HFF-Myc (cell line): ENCODE measurements around the gene CENPP.
"Not testable (repeated sequence)": the region's sequence is repeated elsewhere in the genome, so short reads cannot be mapped to it uniquely, and the experiment has no call there.

Experiments used
- DNase-seq: peaks from one replicate; pipeline ENCODE4 v3.0.0-alpha.2; 2011; ENCODE audit warnings: low read depth; ENCODE audit errors: extremely low read depth
- H3K4me3 ChIP-seq: replicated peaks from 2 replicates; pipeline ENCODE4 v1.5.1; 2011; ENCODE audit warnings: low read depth, mild to moderate bottlenecking, control low read depth, low read length
- CTCF ChIP-seq: IDR thresholded peaks from 2 replicates; pipeline ENCODE4 v1.5.1; 2012; ENCODE audit warnings: mild to moderate bottlenecking, low read depth, low read length, control low read depth; ENCODE audit errors: missing control alignments

Gene CENPP

GRCh38 chr9:92563116-92564100 is 237.7 kb downstream of the CENPP start:
- no peak for DNase-seq
- TF ChIP-seq CTCF, result no peak
- H3K4me3 ChIP-seq, result no peak overlapping the region

GRCh38 chr9:92564504-92564903 is 238.8 kb downstream of the CENPP start:
- TF ChIP-seq CTCF, result no peak
- DNase-seq, result no peak
- H3K4me3 ChIP-seq, result no peak overlapping the region

- DNase-seq, result no peak
- TF ChIP-seq CTCF, result no peak
- H3K4me3 ChIP-seq, result no peak overlapping the region
Measured at GRCh38 chr9:92564982-92565381, 239.2 kb downstream of the CENPP start.

- DNase-seq, H3K4me3 ChIP-seq: not testable (repeated sequence)
Measured at GRCh38 chr9:92571871-92572270, 246.1 kb downstream of the CENPP start.

- not testable (repeated sequence) for DNase-seq, H3K4me3 ChIP-seq
Measured at GRCh38 chr9:92573612-92574011, 247.9 kb downstream of the CENPP start.

- H3K4me3 ChIP-seq, result no peak overlapping the region
- TF ChIP-seq CTCF, result no peak
- no peak for DNase-seq
Measured at GRCh38 chr9:92576175-92576574, 250.4 kb downstream of the CENPP start.

- DNase-seq, result no peak
- no peak for TF ChIP-seq CTCF
- no peak overlapping the region for H3K4me3 ChIP-seq
Measured at GRCh38 chr9:92589923-92590322, 264.2 kb downstream of the CENPP start.

- no peak for DNase-seq
- no peak overlapping the region for H3K4me3 ChIP-seq
- TF ChIP-seq CTCF, result no peak
Measured at GRCh38 chr9:92590377-92590776, 264.6 kb downstream of the CENPP start.
